CD14-positive monocyte (primary cell): Measurements from ENCODE around the gene MYO1E. TPM values are rescaled to one million over a fixed set of nuclear protein-coding genes. Genes with fewer than 3 reads are reported as not detected.
A peak's percentile ranks its signal among the peaks of the same experiment; 100 is the strongest.

ENCODE experiments used
- DNase-seq, 3 donors: peaks; one replicate each; pipeline ENCODE4 v3.0.0-alpha.2; 2011 to 2022
- H2AFZ ChIP-seq: 2 replicates; pipeline ENCODE4 v1.6.0; 2012; ENCODE audit warnings: mild to moderate bottlenecking, low read depth, low read length, inconsistent platforms; ENCODE audit not compliant: insufficient read depth, poor library complexity, severe bottlenecking
- H3K27ac ChIP-seq, 2 donors: 1 replicate in 1 of 2; 2 replicates in 1 of 2; pipeline ENCODE4 v1.5.1; 2012 to 2013; ENCODE audit warnings: low read length in 2 of 2, control low read depth in 1 of 2, inconsistent platforms in 1 of 2, low read depth in 1 of 2, mild to moderate bottlenecking in 1 of 2
- H3K27me3 ChIP-seq, 2 donors: one replicate each; pipeline versions ENCODE4 v1.6.0 to v1.6.1; 2011 to 2013; ENCODE audit warnings: low read length in 2 of 2; ENCODE audit not compliant: control insufficient read depth in 2 of 2, insufficient read depth in 2 of 2
- H3K36me3 ChIP-seq, 2 donors: replicated peaks in 1 of 2; 1 replicate in 1 of 2; 2 replicates in 1 of 2; pipeline versions ENCODE4 v1.5.1 to v1.6.1; 2012 to 2013; ENCODE audit warnings: low read length in 2 of 2, control low read depth in 1 of 2, inconsistent platforms in 1 of 2, mild to moderate bottlenecking in 1 of 2; ENCODE audit not compliant: insufficient read depth in 2 of 2, control insufficient read depth in 1 of 2
- H3K4me1 ChIP-seq, 2 donors: 1 replicate in 1 of 2; 2 replicates in 1 of 2; pipeline versions ENCODE4 v1.5.1 to v1.6.1; 2012 to 2013; ENCODE audit warnings: low read length in 2 of 2, control low read depth in 1 of 2, inconsistent platforms in 1 of 2, mild to moderate bottlenecking in 1 of 2, moderate library complexity in 1 of 2; ENCODE audit not compliant: insufficient read depth in 2 of 2, control insufficient read depth in 1 of 2
- H3K4me2 ChIP-seq: replicated peaks from 2 replicates; pipeline ENCODE3; 2012; ENCODE audit warnings: low read length, moderate library complexity, mild to moderate bottlenecking; ENCODE audit not compliant: poor library complexity, severe bottlenecking; ENCODE audit errors: extremely low read depth
- H3K4me3 ChIP-seq, 3 experiments: fragments of 200-600 bp in 1 of 3; sonication (generic) in 1 of 3; replicated peaks in 1 of 3; 1 replicate in 2 of 3; 2 replicates in 1 of 3; pipeline ENCODE4 v1.5.1; 2011 to 2013; ENCODE audit warnings: low read length in 3 of 3, mild to moderate bottlenecking in 3 of 3, control low read depth in 2 of 3, low read depth in 2 of 3, inconsistent platforms in 1 of 3, moderate library complexity in 1 of 3
- H3K79me2 ChIP-seq: 2 replicates; pipeline ENCODE4 v1.6.0; 2012; ENCODE audit warnings: mild to moderate bottlenecking, control low read depth, inconsistent platforms, low read length, moderate library complexity; ENCODE audit not compliant: insufficient read depth
- H3K9ac ChIP-seq: 2 replicates; pipeline ENCODE4 v1.6.0; 2017; ENCODE audit warnings: low read length, mild to moderate bottlenecking; ENCODE audit not compliant: insufficient read depth, poor library complexity, severe bottlenecking
- H3K9me3 ChIP-seq, 2 donors: replicated peaks in 1 of 2; 1 replicate in 1 of 2; 2 replicates in 1 of 2; pipeline versions ENCODE4 v1.5.1 to v1.6.1; 2012 to 2013; ENCODE audit warnings: low read length in 2 of 2, control low read depth in 1 of 2; ENCODE audit not compliant: control insufficient read depth in 1 of 2, insufficient read depth in 1 of 2
- H4K20me1 ChIP-seq: 2 replicates; pipeline ENCODE4 v1.6.0; 2012; ENCODE audit warnings: mild to moderate bottlenecking, low read length, control low read depth, moderate library complexity; ENCODE audit not compliant: insufficient read depth
- H3K27ac Mint-ChIP-seq, 7 donors: one replicate each; pipeline ENCODE4 v1.8.0; 2020; ENCODE audit warnings: mild to moderate bottlenecking in 7 of 7, mixed read lengths in 7 of 7, moderate library complexity in 6 of 7, inconsistent platforms in 2 of 7
- H3K27me3 Mint-ChIP-seq, 3 donors: one replicate each; pipeline ENCODE4 v1.8.0; 2021 to 2022; ENCODE audit warnings: low read depth in 3 of 3, mild to moderate bottlenecking in 3 of 3, mixed read lengths in 3 of 3, moderate library complexity in 3 of 3, inconsistent platforms in 1 of 3
- H3K36me3 Mint-ChIP-seq, 2 donors: one replicate each; pipeline ENCODE4 v1.8.0; 2020; ENCODE audit warnings: mixed read lengths in 2 of 2, inconsistent platforms in 1 of 2, mild to moderate bottlenecking in 1 of 2
- H3K4me1 Mint-ChIP-seq: one replicate; pipeline ENCODE4 v1.8.0; 2020; ENCODE audit warnings: mild to moderate bottlenecking, mixed read lengths
- H3K4me3 Mint-ChIP-seq, 2 donors: one replicate each; pipeline ENCODE4 v1.8.0; 2020; ENCODE audit warnings: mild to moderate bottlenecking in 2 of 2, mixed read lengths in 2 of 2, moderate library complexity in 1 of 2
- H3K9me3 Mint-ChIP-seq, 7 donors: one replicate each; pipeline ENCODE4 v1.8.0; 2020 to 2022; ENCODE audit warnings: mixed read lengths in 7 of 7, mild to moderate bottlenecking in 6 of 7, moderate library complexity in 6 of 7, inconsistent platforms in 2 of 7
- CTCF ChIP-seq: fragments of 200-600 bp; IDR thresholded peaks from one replicate; pipeline ENCODE4 v1.8.0; 2022; ENCODE audit warnings: antibody characterized with exemption, mild to moderate bottlenecking
- WGBS: methylation state at CpG from one replicate; pipeline ENCODE4 v1.1.5; 2013; ENCODE audit warnings: missing lambda C conversion rate; ENCODE audit not compliant: insufficient coverage; 5-methylcytosine and 5-hydroxymethylcytosine counted together
- intact Hi-C, 2 donors: fragments of 100-400 bp; cut with micrococcal nuclease; formaldehyde crosslinking; loops; one replicate each; pipeline versions ENCODE4 v1.15.0 to v1.15.1; 2023
- polyA plus RNA-seq, 3 donors: library from polyadenylated mRNA; depleted of rRNA in 1 of 3; unstranded in 2 of 3; stranded (reverse) in 1 of 3; fragments of 300-500 nt in 2 of 3; fragments of >200 nt in 1 of 3; fragmentation: Illumina TruSeq in 2 of 3; gene quantifications; 1 replicate in 2 of 3; 2 replicates in 1 of 3; pipeline ENCODE4 v1.2.3, GENCODE V29; 2012 to 2021

The MYO1E gene
- polyA plus RNA-seq, 3 donors = 5.5 to 16.2 (median 6.2) TPM

- Mint-ChIP-seq H3K9me3 (peaks cover 0 to 4% (median 0%) of the 10 kb centered on the region in 7 donors), H3K27ac (no peak overlapping the region), H3K36me3 (peaks cover 60 to 88% of the 10 kb centered on the region in 2 donors), H3K27me3 (no peaks in the 10 kb centered on the region), H3K4me1 (no peaks in the 10 kb centered on the region), H3K4me3 (no peak overlapping the region)
- Histone ChIP-seq H3K4me3 (no peak overlapping the region), H3K36me3 (peaks cover 44 to 68% of the 10 kb centered on the region in 2 donors), H3K27me3 (no peaks in the 10 kb centered on the region), H3K4me2 (no peak overlapping the region), H2AFZ (no peak overlapping the region), H4K20me1 (no peaks in the 10 kb centered on the region), H3K9ac (no peak overlapping the region), H3K27ac (no peak overlapping the region), H3K79me2 (no peaks in the 10 kb centered on the region), H3K4me1 (no peaks in the 10 kb centered on the region), H3K9me3 (no peaks in the 10 kb centered on the region)
- TF ChIP-seq CTCF = no peak
- no peak for DNase-seq
- intact Hi-C loops = no loop called here
- WGBS = no CpG with 5 or more reads among the region's 7 CpGs
Observed at GRCh38 chr15:59208613-59209249, 163.9 kb downstream of the MYO1E start.

GRCh38 chr15:59206623-59207183 is 166.0 kb downstream of the MYO1E start, which contains the start of gene LDHAL6B:
Gene LDHAL6B, plus strand, starts transcription at chr15:59206843. Its CDS starts 98 bp downstream, at chr15:59206941.
- H3K27me3 Mint-ChIP-seq = no peaks in the 10 kb centered on the region
- no peak within 1 kb of the TSS for H2AFZ ChIP-seq
- H3K9me3 ChIP-seq = no peaks in the 10 kb centered on the region
- H3K4me2 ChIP-seq = no peak within 1 kb of the TSS
- TF ChIP-seq CTCF = no peak
- H3K27ac Mint-ChIP-seq = peak within 1 kb of the TSS in 3 of 7 donors; percentile 2 to 76 (median 20)
- H3K4me3 ChIP-seq = no peak within 1 kb of the TSS
- intact Hi-C loops = no loop called here
- no peak within 1 kb of the TSS for H3K27ac ChIP-seq
- H3K79me2 ChIP-seq = no peaks in the 10 kb centered on the region
- no peak for DNase-seq
- H3K27me3 ChIP-seq = no peaks in the 10 kb centered on the region
- no peaks in the 10 kb centered on the region for H3K4me1 ChIP-seq
- peaks cover 48 to 82% of the 10 kb centered on the region in 2 donors for H3K36me3 ChIP-seq
- H3K4me1 Mint-ChIP-seq = no peaks in the 10 kb centered on the region
- no peak within 1 kb of the TSS for H3K9ac ChIP-seq
- H3K36me3 Mint-ChIP-seq = peaks cover 67 to 94% of the 10 kb centered on the region in 2 donors
- peaks cover 0 to 4% (median 0%) of the 10 kb centered on the region in 7 donors for H3K9me3 Mint-ChIP-seq
- H4K20me1 ChIP-seq = no peaks in the 10 kb centered on the region
- H3K4me3 Mint-ChIP-seq = no peak within 1 kb of the TSS
- WGBS = 99% methylated on average over 30 of the region's 30 CpGs
